ENCODE measurements around the gene ADD3.
A peak's percentile ranks its signal among the peaks of the same experiment; 100 is the strongest.

ADD3 gene, protein sequence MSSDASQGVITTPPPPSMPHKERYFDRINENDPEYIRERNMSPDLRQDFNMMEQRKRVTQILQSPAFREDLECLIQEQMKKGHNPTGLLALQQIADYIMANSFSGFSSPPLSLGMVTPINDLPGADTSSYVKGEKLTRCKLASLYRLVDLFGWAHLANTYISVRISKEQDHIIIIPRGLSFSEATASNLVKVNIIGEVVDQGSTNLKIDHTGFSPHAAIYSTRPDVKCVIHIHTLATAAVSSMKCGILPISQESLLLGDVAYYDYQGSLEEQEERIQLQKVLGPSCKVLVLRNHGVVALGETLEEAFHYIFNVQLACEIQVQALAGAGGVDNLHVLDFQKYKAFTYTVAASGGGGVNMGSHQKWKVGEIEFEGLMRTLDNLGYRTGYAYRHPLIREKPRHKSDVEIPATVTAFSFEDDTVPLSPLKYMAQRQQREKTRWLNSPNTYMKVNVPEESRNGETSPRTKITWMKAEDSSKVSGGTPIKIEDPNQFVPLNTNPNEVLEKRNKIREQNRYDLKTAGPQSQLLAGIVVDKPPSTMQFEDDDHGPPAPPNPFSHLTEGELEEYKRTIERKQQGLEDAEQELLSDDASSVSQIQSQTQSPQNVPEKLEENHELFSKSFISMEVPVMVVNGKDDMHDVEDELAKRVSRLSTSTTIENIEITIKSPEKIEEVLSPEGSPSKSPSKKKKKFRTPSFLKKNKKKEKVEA

GRCh38 chr10:110007701-110008517 is at the start of gene ADD3:
Gene ADD3 (plus strand): TSS chr10:110007984. CDS start chr10:110100654, 92,670 bp downstream.
- H3K36me3 Mint-ChIP-seq: no peaks in the 10 kb centered on the region
- H3K4me3 Mint-ChIP-seq: peak within 1 kb of the TSS; percentile 97
- H3K27me3 Mint-ChIP-seq: no peaks in the 10 kb centered on the region
- H3K27ac Mint-ChIP-seq: peak within 1 kb of the TSS; percentile 97
- peaks cover 57% of the 10 kb centered on the region for H3K4me1 Mint-ChIP-seq
- no peaks in the 10 kb centered on the region for H3K9me3 Mint-ChIP-seq

GRCh38 chr10:109958059-109958458 is 49.7 kb upstream of the ADD3 start:
- H3K4me1 Mint-ChIP-seq: peaks cover 6% of the 10 kb centered on the region
- no peak overlapping the region for H3K27ac Mint-ChIP-seq
- no peak overlapping the region for H3K4me3 Mint-ChIP-seq
- no peaks in the 10 kb centered on the region for H3K36me3 Mint-ChIP-seq
- no peaks in the 10 kb centered on the region for H3K9me3 Mint-ChIP-seq
- H3K27me3 Mint-ChIP-seq: no peaks in the 10 kb centered on the region

DNA sequence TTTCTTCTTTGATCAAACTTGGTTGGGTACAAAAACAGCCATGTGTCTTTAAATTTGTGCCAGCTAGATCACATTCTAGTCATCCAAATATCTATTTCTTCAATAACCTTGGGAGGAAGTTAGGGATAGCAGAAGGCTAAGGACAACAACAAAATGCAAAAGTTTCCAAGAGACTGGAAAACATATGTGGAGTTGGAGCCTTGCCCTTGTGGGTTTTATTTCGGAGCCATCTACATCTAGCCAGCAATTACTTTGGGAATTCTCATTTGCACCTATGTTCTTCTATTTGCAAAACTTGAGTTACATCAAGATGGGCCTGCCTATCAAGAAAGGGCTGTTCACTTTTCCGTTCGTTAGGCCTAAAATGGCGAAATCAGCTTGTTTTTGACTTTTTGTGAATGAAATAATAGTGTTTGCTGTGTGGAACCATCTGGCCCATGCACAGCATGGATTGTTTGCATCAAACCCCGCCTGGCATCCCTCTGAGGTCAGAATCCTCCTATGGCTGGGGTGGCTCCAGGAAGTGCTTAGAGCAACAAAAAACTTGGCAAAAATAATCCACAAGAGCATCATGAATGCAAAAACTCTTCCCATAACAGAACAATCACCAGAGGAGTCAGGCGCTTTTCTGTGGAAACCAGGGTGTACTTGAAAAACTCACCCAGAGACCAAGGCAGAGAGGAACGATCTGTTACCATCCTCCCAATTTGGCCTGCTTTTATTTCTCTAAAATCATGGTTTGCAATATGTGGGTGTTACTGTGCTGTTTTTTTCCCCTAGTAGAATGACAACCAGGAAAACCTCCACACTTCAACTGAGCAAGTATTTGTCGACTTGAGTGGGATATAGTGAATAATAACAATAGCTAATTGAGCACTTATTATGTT is 48.3 kb upstream of the ADD3 start:
- Mint-ChIP-seq H3K4me1 (peaks cover 6% of the 10 kb centered on the region), H3K27me3 (no peaks in the 10 kb centered on the region), H3K27ac (no peak overlapping the region), H3K36me3 (no peaks in the 10 kb centered on the region), H3K9me3 (no peaks in the 10 kb centered on the region), H3K4me3 (no peak overlapping the region)

GRCh38 chr10:109960682-109961081 is 47.1 kb upstream of the ADD3 start:
- H3K27ac Mint-ChIP-seq: no peak overlapping the region
- H3K36me3 Mint-ChIP-seq: no peaks in the 10 kb centered on the region

GRCh38 chr10:109961174-109962001 is 46.4 kb upstream of the ADD3 start:
- Mint-ChIP-seq H3K4me1 (peaks cover 5% of the 10 kb centered on the region), H3K9me3 (no peaks in the 10 kb centered on the region), H3K36me3 (no peaks in the 10 kb centered on the region), H3K27ac (no peak overlapping the region), H3K27me3 (no peaks in the 10 kb centered on the region), H3K4me3 (no peak overlapping the region)

More at GRCh38 chr10:109960682-109961081, 47.1 kb upstream of the ADD3 start:
- no peaks in the 10 kb centered on the region for H3K27me3 Mint-ChIP-seq
- H3K9me3 Mint-ChIP-seq: no peaks in the 10 kb centered on the region
- H3K4me3 Mint-ChIP-seq: no peak overlapping the region
- peaks cover 6% of the 10 kb centered on the region for H3K4me1 Mint-ChIP-seq

- Mint-ChIP-seq H3K27ac (no peak overlapping the region), H3K4me1 (no peaks in the 10 kb centered on the region), H3K4me3 (no peak overlapping the region), H3K27me3 (no peaks in the 10 kb centered on the region), H3K36me3 (no peaks in the 10 kb centered on the region), H3K9me3 (no peaks in the 10 kb centered on the region)
Measured at GRCh38 chr10:109962247-109962646, 45.5 kb upstream of the ADD3 start.

DNA sequence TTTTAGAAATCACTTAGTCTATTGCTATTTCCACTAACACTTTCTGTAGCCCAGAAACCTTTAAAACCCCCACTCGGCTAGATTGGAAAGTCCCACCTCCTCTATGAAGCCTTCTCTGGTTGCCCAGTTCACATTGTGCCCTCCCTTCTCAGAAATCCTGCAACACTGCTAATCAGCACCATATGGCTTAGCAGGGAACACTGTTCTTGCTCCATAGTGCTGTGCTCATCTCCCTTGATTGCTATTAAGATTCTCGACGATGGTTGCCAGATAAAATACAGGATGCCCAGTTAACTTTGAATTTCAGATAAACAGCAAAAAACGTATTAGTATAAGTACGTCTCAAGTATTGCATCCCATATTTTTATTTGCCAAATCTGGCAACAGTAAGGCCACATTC is 44.3 kb upstream of the ADD3 start:
- H3K4me3 Mint-ChIP-seq: no peak overlapping the region
- no peak overlapping the region for H3K27ac Mint-ChIP-seq
- no peaks in the 10 kb centered on the region for H3K27me3 Mint-ChIP-seq
- H3K9me3 Mint-ChIP-seq: no peaks in the 10 kb centered on the region
- H3K4me1 Mint-ChIP-seq: no peaks in the 10 kb centered on the region
- no peaks in the 10 kb centered on the region for H3K36me3 Mint-ChIP-seq

DNA sequence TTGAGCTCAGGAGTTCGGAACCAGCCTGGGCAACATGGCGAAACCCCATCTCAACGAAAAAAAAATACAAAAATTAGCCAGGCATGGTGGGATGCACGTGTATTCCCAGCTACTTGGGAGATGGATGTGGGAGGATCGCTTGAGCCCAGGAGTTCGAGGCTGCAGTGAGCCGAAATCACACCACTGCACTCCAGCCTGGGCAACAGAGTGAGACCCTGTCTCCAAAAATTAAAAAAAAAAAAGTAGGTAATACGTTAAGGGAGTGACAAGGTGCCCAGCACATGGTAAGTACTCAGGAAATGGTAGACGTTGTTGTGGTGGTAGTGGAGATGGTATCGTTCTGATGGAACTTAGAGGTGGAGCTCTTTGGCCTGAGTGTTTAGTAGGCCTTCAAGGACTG is 43.5 kb upstream of the ADD3 start:
- Mint-ChIP-seq H3K4me1 (peaks cover 4% of the 10 kb centered on the region), H3K9me3 (no peaks in the 10 kb centered on the region), H3K36me3 (no peaks in the 10 kb centered on the region), H3K27me3 (no peaks in the 10 kb centered on the region), H3K27ac (no peak overlapping the region), H3K4me3 (no peak overlapping the region)

DNA sequence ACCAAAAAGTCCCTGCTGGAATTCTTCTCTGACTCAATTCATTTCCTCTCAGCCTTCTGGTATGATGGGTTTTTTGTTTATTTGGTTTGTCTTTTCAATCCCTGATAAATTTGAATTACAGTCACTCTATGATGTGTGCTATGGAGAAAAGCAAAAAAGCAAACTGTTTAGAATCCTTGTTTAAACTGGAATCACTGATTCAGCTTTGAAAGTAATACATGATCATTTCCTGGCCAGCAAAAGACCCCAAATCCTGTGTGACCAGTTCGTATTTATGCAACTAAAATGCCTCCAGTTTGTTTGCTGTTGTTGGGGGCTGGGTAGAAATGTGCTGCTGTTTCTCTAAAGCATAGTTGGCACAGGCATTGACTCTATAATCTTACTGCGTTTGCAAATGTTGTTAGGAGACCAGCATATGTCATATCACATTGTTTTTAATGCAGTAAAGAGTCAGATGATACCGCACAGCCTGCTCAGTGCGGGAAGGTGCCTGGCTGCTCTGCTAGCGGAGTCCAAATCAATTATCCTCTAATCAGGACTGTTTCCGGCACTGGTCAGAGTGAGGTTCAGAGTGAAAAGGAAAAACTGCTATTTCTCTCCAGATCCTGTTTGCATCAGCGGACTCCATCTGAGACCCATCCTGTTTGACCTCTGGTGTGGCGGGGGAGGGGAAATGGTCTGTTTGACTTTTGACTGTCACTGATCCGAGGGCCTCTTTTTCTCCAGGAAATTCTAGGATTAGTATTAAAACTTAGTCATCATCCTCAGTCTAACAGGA is 40.6 kb upstream of the ADD3 start:
- Mint-ChIP-seq H3K4me3 (no peak overlapping the region), H3K36me3 (no peaks in the 10 kb centered on the region), H3K27ac (no peak overlapping the region), H3K9me3 (no peaks in the 10 kb centered on the region), H3K4me1 (peaks cover 6% of the 10 kb centered on the region), H3K27me3 (no peaks in the 10 kb centered on the region)

DNA sequence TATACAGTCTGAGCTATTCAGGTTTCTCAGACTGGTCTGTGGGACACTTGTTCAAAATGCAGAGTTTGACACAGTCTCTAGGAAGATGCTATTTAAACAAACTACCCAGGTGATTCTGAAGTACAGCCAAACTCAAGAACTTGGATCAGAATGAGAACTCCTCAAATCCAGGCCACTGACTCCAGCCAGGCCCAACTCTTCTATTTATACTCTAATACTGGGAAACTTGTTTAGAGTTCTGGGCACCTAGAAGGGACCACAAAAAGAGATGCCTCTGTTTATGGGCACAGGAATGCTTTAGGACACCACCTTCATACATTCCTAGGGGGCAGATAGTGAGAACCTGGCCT is 40.1 kb upstream of the ADD3 start:
- no peaks in the 10 kb centered on the region for H3K9me3 Mint-ChIP-seq
- no peaks in the 10 kb centered on the region for H3K36me3 Mint-ChIP-seq
- H3K4me3 Mint-ChIP-seq: no peak overlapping the region
- H3K27me3 Mint-ChIP-seq: no peaks in the 10 kb centered on the region
- no peak overlapping the region for H3K27ac Mint-ChIP-seq
- H3K4me1 Mint-ChIP-seq: peaks cover 6% of the 10 kb centered on the region

DNA sequence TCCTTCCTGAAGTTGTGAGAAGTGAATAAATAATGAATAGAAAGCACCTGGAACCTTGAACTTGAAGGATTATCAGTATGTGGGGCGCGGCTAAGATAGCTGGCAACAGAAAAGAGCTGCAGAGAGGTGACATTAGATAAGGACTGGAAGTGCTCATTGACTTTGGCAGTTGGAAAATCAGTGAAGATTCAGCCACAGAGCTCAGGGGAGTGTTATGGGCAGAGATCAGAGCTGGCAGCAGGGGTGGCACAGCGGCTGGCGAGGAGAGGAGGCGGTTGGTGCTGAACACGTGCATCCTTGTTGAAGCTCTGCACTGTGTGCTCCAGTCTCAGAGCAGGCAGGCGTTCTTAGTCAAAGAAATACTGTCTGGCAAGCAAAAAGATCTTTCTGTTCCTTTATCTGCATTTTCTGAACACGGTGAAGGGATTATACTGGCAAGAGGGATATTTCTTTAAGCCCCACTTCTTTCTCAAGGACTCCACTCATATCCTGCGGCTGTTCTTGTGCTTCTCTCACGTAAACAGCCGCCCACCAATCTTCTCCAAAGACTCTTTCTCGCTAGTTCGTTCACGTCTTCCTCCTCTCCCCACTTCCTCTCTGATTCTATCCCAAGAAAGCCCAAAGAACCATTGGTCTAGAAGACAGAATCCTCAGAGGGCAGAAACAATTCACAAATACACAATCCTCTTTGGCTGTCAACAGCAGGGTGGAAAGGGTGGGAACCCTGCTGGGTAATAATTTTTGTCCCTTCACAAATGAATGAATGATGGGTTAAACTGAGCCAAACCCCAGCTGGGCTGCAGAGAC is 38.6 kb upstream of the ADD3 start:
- no peaks in the 10 kb centered on the region for H3K9me3 Mint-ChIP-seq
- no peak overlapping the region for H3K27ac Mint-ChIP-seq
- H3K27me3 Mint-ChIP-seq: no peaks in the 10 kb centered on the region
- peaks cover 6% of the 10 kb centered on the region for H3K4me1 Mint-ChIP-seq
- no peak overlapping the region for H3K4me3 Mint-ChIP-seq
- H3K36me3 Mint-ChIP-seq: no peaks in the 10 kb centered on the region

GRCh38 chr10:109969760-109970346 is 37.9 kb upstream of the ADD3 start:
- Mint-ChIP-seq H3K4me3 (no peak overlapping the region), H3K9me3 (no peaks in the 10 kb centered on the region), H3K4me1 (peaks cover 6% of the 10 kb centered on the region), H3K27me3 (no peaks in the 10 kb centered on the region), H3K27ac (no peak overlapping the region), H3K36me3 (no peaks in the 10 kb centered on the region)

GRCh38 chr10:109971634-109972033 is 36.1 kb upstream of the ADD3 start:
- Mint-ChIP-seq H3K4me1 (peaks cover 8% of the 10 kb centered on the region), H3K9me3 (no peaks in the 10 kb centered on the region), H3K27me3 (no peaks in the 10 kb centered on the region), H3K4me3 (no peak overlapping the region), H3K36me3 (no peaks in the 10 kb centered on the region), H3K27ac (no peak overlapping the region)

All from activated naive CD4-positive, alpha-beta T cell treated with anti-CD3 and anti-CD28 coated beads, Interleukin-2, amount 50 U/mL, for 24 hours (primary cell).